ENCODE data around the gene KIAA1671.

Gene KIAA1671

GRCh38 chr22:25096638-25097405 is 144.3 kb downstream of the KIAA1671 start:
- DNase-seq = no peak

GRCh38 chr22:25098445-25099081 is 146.0 kb downstream of the KIAA1671 start:
- DNase-seq = no peak

- DNase-seq = no peak
These were observed 146.7 kb downstream of the KIAA1671 start for GRCh38 chr22:25099202-25099601.

- DNase-seq = no peak
These were observed 147.9 kb downstream of the KIAA1671 start for GRCh38 chr22:25100402-25100801.

- DNase-seq = no peak
These were observed 148.4 kb downstream of the KIAA1671 start for GRCh38 chr22:25100948-25101347.

- DNase-seq = no peak
These were observed 149.0 kb downstream of the KIAA1671 start for GRCh38 chr22:25101501-25101900.

- no peak for DNase-seq
These were observed 149.5 kb downstream of the KIAA1671 start for GRCh38 chr22:25101986-25102385.

- no peak for DNase-seq
These were observed 150.2 kb downstream of the KIAA1671 start for GRCh38 chr22:25102722-25103121.

GRCh38 chr22:25104367-25104766 is 151.9 kb downstream of the KIAA1671 start:
- no peak for DNase-seq

- DNase-seq = no peak
These were observed 153.5 kb downstream of the KIAA1671 start for GRCh38 chr22:25105817-25106650.

GRCh38 chr22:25109878-25110595 is 157.5 kb downstream of the KIAA1671 start:
- DNase-seq = no peak

- DNase-seq = no peak
These were observed 158.0 kb downstream of the KIAA1671 start for GRCh38 chr22:25110596-25110845.

- peak; percentile 64 for DNase-seq
These were observed 158.5 kb downstream of the KIAA1671 start for GRCh38 chr22:25110846-25111578.

- DNase-seq = no peak
These were observed 159.3 kb downstream of the KIAA1671 start for GRCh38 chr22:25111579-25112517.

- DNase-seq = no peak
These were observed 160.2 kb downstream of the KIAA1671 start for GRCh38 chr22:25112538-25113253.

GRCh38 chr22:25113316-25113721 is 160.8 kb downstream of the KIAA1671 start:
- no peak for DNase-seq

- DNase-seq = no peak
These were observed 162.2 kb downstream of the KIAA1671 start for GRCh38 chr22:25114369-25115362.

GRCh38 chr22:25119609-25120008 is 167.1 kb downstream of the KIAA1671 start:
- no peak for DNase-seq

- DNase-seq = no peak
These were observed 167.6 kb downstream of the KIAA1671 start for GRCh38 chr22:25120093-25120561.

All from activated CD4-positive, alpha-beta T cell treated with anti-CD3 and anti-CD28 coated beads, Interleukin-2, amount 50 U/mL, for 16 hours (primary cell).